Esophagus squamous epithelium (tissue), 4 donors: Measurements from ENCODE around the gene EIF2D.

Experiments
- POLR2A ChIP-seq, 4 donors: fragments of 450-650 bp; IDR thresholded peaks; one replicate each; pipeline ENCODE4 v1.6.1; 2017; ENCODE audit warnings: antibody characterized with exemption in 4 of 4, mild to moderate bottlenecking in 4 of 4, moderate library complexity in 3 of 4
- TF ChIP-seq, protein P1 (sequence below), 6 experiments: fragments of 450-650 bp in 4 of 6; fragments of 200-600 bp in 2 of 6; sonication (generic) in 2 of 6; IDR thresholded peaks; one replicate each; pipeline ENCODE4 v1.5.1; 2016 to 2019; ENCODE audit warnings: antibody characterized with exemption in 6 of 6, mild to moderate bottlenecking in 4 of 6, moderate library complexity in 4 of 6

GRCh38 chr1:206656936-206657335 lies 44.7 kb upstream of the EIF2D start:
- TF ChIP-seq POLR2A (IDR thresholded peaks at IDR 0.05) = no peak
- TF ChIP-seq, protein P1, sequence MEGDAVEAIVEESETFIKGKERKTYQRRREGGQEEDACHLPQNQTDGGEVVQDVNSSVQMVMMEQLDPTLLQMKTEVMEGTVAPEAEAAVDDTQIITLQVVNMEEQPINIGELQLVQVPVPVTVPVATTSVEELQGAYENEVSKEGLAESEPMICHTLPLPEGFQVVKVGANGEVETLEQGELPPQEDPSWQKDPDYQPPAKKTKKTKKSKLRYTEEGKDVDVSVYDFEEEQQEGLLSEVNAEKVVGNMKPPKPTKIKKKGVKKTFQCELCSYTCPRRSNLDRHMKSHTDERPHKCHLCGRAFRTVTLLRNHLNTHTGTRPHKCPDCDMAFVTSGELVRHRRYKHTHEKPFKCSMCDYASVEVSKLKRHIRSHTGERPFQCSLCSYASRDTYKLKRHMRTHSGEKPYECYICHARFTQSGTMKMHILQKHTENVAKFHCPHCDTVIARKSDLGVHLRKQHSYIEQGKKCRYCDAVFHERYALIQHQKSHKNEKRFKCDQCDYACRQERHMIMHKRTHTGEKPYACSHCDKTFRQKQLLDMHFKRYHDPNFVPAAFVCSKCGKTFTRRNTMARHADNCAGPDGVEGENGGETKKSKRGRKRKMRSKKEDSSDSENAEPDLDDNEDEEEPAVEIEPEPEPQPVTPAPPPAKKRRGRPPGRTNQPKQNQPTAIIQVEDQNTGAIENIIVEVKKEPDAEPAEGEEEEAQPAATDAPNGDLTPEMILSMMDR (IDR thresholded peaks at IDR 0.05) = no peak
